ENCODE measurements around the gene VPS51.

The VPS51 gene

GRCh38 chr11:65095974-65096806 is at the start of gene VPS51:
VPS51 (plus strand) TSS chr11:65096214; CDS start chr11:65096251, 37 bp downstream.
- no peak for FAIRE-seq

DNA sequence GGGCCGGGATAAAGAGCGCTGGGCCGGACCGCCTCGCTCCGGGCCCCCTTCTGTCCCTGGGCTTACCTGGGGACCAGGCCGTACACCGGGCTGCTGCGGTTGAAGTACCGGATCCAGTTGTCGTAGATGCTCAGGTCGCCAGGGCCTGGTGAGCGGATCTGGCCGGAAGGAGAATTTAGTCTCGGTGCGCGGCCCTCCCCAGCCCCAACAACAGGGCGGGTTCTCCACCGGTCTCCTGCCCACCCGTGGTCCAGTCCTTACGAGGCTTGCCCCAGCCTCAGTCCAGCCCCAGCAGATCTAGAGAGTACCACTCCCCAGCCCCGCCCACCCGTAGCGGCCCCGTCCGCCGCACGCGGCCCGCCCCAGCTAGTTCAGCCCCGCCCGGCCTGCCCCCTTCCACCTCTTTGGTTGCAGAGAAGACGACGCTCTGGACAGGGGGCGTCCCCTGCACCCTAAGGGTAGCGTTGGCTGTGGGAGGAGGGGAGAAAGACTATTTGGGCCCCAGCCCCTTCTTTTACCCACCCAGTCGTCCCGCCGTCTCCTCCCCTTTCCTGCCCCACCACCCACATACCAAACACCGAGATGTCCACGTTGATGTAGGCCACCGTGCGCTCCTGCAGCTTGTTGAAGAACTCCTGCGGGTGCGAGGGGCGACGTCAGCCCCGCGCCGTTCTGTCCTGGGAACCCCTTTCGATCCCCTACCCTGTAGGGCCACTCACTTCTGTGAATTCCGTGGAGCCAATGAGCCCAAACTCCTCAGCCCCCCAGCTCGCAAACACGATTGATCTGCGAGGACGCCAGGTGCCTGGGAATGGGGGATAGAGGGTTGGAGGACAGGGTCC is 48.2 kb upstream of the VPS51 start:
- no peak for FAIRE-seq

- FAIRE-seq: no peak
Observed at GRCh38 chr11:65051398-65051858, 44.6 kb upstream of the VPS51 start.

- FAIRE-seq: no peak
Observed at GRCh38 chr11:65053827-65054508, 42.0 kb upstream of the VPS51 start.

DNA sequence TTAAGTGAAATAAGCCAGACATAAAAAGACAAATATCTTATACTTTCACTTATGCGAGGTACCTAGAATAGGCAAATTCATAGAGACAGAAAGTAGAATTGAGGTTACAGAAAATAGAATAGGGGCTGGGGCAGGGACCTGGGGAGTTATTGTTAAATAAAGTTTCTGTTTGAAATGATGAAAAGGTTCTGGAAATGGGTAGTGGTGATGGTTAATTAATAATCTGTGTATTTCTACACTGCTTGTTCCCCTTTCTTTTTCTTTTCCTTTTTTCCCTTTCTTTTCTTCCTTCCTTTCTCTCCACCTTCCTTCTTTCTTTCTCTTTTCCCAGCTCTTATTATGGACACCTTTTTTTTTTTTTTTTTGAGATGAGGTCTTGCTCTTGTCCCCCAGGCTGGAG is 40.5 kb upstream of the VPS51 start:
- FAIRE-seq: no peak

- FAIRE-seq: no peak
Observed at GRCh38 chr11:65056999-65057398, 39.0 kb upstream of the VPS51 start.

DNA sequence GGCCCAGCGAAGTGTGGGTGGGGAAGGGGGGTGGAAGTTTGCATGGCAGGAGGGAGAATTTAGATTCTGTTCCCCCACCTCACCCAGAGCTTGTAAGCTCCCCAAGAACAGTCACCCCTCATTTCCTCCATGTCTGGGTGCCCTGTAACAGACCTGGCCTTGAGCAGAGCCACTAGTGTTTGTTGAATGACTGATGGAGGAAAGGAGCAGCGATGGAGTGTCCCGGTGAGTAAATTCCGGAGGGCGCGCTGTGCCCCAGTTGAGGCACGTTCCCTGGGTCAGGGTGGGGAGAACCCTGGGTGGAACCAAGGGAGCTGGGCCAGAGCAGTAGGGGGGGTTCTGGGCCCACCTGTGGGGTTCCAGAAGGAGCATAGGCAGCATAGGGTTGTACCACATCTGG is 38.5 kb upstream of the VPS51 start:
- no peak for FAIRE-seq

- FAIRE-seq: no peak
Observed at GRCh38 chr11:65058012-65058411, 38.0 kb upstream of the VPS51 start.

GRCh38 chr11:65058419-65059054 is 37.5 kb upstream of the VPS51 start, which contains the start of gene NAALADL1:
NAALADL1 (minus strand) TSS chr11:65058553; CDS start chr11:65058521, 32 bp downstream.
- FAIRE-seq: no peak

GRCh38 chr11:65059523-65059922 is 36.5 kb upstream of the VPS51 start:
- FAIRE-seq: no peak

DNA sequence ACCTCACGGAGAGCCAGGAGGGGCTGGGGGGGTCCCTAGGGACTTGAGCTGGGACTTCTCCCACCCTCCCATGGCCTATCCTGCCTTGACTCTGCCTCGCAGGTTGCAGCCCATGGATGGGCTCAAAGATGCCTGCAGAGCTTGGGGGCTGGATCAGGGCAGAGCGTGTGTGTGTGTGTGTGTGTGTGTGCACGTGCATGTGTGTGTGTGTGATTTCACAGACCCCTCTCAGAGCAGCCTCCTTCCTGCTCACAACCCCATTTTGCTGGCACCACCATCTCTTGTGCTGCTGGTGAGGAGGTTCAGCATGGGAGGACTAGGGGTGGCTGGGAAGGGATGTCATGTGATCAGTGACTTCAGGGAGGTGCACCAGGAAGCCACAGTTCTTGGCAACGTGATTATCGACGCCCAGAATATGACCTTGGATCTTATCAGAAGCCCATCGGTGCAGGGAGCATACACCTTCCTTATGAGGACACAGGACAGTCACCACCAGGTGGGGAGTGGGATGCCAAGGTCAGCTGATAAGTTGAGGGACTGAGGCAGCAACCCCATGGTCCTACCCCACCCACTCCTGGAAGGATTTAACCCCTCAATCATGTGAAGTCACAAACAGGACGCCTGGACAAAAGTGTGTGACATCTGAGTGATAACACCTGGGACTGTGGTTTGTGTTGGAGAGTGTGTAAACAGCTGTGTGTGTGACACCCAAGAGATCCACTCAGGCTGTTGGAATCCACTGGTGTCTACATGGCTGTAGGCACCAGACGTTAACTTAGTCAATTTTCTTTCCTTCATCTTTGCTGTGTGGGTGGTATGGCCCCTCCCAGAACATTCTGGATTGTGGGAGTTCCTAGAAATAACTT is 35.8 kb upstream of the VPS51 start:
- no peak for FAIRE-seq

DNA sequence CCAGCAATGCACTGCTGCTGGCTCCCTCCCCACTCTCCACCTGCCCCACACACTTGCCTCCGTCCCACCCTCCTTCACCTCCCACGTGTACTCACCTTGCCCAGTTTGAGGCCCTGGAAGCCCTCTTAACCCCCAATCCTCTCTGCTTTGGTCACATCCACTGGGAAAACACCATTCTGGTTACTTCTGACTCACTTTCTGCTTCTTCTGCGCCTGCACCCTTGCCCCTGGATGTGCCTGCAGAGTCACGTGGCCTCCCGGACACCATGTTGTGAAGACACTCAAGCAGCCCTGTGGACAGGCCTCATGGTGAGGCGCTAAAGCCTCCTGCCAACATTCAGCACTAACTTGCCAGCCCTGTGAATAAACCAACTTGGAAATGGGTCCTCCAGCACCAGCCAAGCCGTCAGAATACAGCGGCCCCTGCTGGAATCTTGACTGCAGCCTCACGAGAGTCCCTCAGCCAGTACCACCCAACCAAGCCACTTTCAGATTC is 35.1 kb upstream of the VPS51 start:
- FAIRE-seq: no peak

- FAIRE-seq: no peak
Observed at GRCh38 chr11:65063532-65063931, 32.5 kb upstream of the VPS51 start.

GRCh38 chr11:65064847-65065240 is 31.2 kb upstream of the VPS51 start:
- FAIRE-seq: no peak

GRCh38 chr11:65065851-65066250 is 30.2 kb upstream of the VPS51 start:
- no peak for FAIRE-seq

- no peak for FAIRE-seq
Observed at GRCh38 chr11:65066315-65066714, 29.7 kb upstream of the VPS51 start.

DNA sequence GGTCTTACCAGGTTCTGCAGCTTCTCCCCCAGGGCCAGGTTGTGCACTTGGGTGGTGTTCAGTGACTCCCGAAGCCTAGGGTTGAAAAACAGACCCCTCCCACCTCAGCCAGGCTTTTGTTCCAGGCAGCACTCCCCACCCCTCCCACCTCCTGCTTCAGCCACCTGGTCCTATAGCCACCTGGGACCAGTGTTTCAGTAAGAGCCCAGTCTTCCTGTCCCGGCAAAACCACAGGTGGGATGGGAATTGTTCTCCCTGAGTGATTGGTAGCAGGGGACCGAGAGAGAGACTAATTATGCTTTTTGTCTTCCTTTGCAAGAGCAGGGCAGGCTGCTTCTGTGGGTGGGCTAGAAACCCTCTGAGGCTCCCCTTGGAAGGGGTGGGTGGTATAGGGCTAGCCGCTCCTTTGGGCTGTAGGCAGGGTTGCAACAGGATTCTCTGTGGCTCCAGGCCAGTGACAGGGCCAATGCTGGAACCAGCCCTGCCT is 29.2 kb upstream of the VPS51 start:
- FAIRE-seq: no peak

GRCh38 chr11:65067446-65067845 is 28.6 kb upstream of the VPS51 start:
- no peak for FAIRE-seq

GRCh38 chr11:65069217-65069616 is 26.8 kb upstream of the VPS51 start:
- no peak for FAIRE-seq

- FAIRE-seq: no peak
Observed at GRCh38 chr11:65071907-65072630, 23.9 kb upstream of the VPS51 start.

- no peak for FAIRE-seq
Observed at GRCh38 chr11:65072631-65072966, 23.4 kb upstream of the VPS51 start.

All from islet of Langerhans (tissue), 1 donor.